ENCODE results near the gene IL10RB.

GRCh38 chr21:33286600-33287456 is 20.7 kb downstream of the IL10RB start:
- TF ChIP-seq POLR2A (IDR thresholded peaks at IDR 0.05; ENCODE audit: low read depth, low read length) (no peak), SPI1 (IDR thresholded peaks at IDR 0.05; ENCODE audit: low read depth, low read length) (peak; percentile 30; the same call in 1 of the 2 replicates), POLR2AphosphoS5 (IDR thresholded peaks at IDR 0.05; ENCODE audit: low read depth, low read length) (no peak), TAF1 (IDR thresholded peaks at IDR 0.05; ENCODE audit: low read depth, low read length) (no peak), POU2F2 (IDR thresholded peaks at IDR 0.05; ENCODE audit: low read depth, low read length) (no peak)
